Panc1 (cell line): Measurements from ENCODE around the gene ARHGAP32.

ENCODE experiments used
- CTCF ChIP-seq: fragments of 450-650 bp; IDR thresholded peaks from 2 replicates; pipeline ENCODE4 v1.5.1; 2017; ENCODE audit warnings: mild to moderate bottlenecking
- POLR2AphosphoS5 ChIP-seq: IDR thresholded peaks from 2 replicates; pipeline ENCODE4 v1.6.1; 2012; ENCODE audit warnings: mild to moderate bottlenecking, low read depth, low read length, moderate library complexity
- REST ChIP-seq, 2 experiments: IDR thresholded peaks; 2 replicates each; pipeline ENCODE4 v1.6.1; 2011 to 2012; ENCODE audit warnings: low read depth in 2 of 2, control low read depth in 1 of 2, low read length in 1 of 2, mild to moderate bottlenecking in 1 of 2, moderate library complexity in 1 of 2; ENCODE audit not compliant: insufficient read depth in 1 of 2
- SIN3A ChIP-seq: IDR thresholded peaks from 2 replicates; pipeline ENCODE4 v1.6.1; 2012; ENCODE audit warnings: low read depth, mild to moderate bottlenecking, low read length, moderate library complexity, borderline replicate concordance; ENCODE audit not compliant: insufficient read depth
- TCF7L2 ChIP-seq: IDR thresholded peaks from 2 replicates; pipeline ENCODE4 v1.6.1; 2011; ENCODE audit warnings: mild to moderate bottlenecking, low read depth, low read length, inconsistent platforms

GRCh38 chr11:129192150-129192549 lies at the start of gene ARHGAP32:
- TF ChIP-seq CTCF (no peak), POLR2AphosphoS5 (no peak), REST (IDR thresholded peaks at IDR 0.05; ENCODE audit: insufficient read depth in 1 of 2, low read depth in 2 of 2, low read length in 1 of 2) (no peak), SIN3A (no peak), TCF7L2 (no peak)
